Suprapubic skin (tissue), 3 donors: ENCODE data around the gene DPP10.

Experiments used
- EP300 ChIP-seq: sonication (generic); formaldehyde crosslinking; IDR thresholded peaks from one replicate; pipeline ENCODE4 v1.6.1; 2017; ENCODE audit warnings: antibody characterized with exemption
- TF ChIP-seq, protein P1 (sequence below), 2 donors: fragments of 200-600 bp in 1 of 2; fragments of 450-650 bp in 1 of 2; sonication (generic) in 1 of 2; IDR thresholded peaks; one replicate each; pipeline ENCODE4 v1.5.1; 2016 to 2019; ENCODE audit warnings: antibody characterized with exemption in 2 of 2, mild to moderate bottlenecking in 1 of 2, moderate library complexity in 1 of 2

DNA sequence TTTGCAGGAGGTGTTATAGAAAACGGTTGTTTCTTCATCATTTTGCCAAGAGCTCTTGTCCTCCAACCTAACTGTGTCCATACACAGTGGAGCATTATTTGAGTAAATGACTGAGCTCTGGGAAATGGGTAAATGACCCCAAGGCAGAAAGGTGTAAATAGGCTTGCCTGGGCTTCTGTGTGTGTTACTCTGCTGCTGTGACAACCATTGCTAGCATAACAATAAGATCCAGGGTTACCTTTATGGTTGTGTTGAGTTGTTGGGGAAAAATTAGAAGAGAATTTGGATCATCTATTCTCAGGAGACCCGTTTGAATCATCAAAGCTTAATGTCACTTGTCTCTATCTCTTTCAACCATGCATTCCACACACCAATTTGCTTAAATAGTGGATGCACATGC lies 672.7 kb downstream of the DPP10 start:
- TF ChIP-seq, protein P1, sequence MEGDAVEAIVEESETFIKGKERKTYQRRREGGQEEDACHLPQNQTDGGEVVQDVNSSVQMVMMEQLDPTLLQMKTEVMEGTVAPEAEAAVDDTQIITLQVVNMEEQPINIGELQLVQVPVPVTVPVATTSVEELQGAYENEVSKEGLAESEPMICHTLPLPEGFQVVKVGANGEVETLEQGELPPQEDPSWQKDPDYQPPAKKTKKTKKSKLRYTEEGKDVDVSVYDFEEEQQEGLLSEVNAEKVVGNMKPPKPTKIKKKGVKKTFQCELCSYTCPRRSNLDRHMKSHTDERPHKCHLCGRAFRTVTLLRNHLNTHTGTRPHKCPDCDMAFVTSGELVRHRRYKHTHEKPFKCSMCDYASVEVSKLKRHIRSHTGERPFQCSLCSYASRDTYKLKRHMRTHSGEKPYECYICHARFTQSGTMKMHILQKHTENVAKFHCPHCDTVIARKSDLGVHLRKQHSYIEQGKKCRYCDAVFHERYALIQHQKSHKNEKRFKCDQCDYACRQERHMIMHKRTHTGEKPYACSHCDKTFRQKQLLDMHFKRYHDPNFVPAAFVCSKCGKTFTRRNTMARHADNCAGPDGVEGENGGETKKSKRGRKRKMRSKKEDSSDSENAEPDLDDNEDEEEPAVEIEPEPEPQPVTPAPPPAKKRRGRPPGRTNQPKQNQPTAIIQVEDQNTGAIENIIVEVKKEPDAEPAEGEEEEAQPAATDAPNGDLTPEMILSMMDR (IDR thresholded peaks at IDR 0.05) = no peak
- TF ChIP-seq EP300 = no peak
